ENCODE data around the gene C1orf35.
"Not testable (repeated sequence)": the region's sequence is repeated elsewhere in the genome, so short reads cannot be mapped to it uniquely, and the experiment has no call there.

Gene C1orf35

DNA sequence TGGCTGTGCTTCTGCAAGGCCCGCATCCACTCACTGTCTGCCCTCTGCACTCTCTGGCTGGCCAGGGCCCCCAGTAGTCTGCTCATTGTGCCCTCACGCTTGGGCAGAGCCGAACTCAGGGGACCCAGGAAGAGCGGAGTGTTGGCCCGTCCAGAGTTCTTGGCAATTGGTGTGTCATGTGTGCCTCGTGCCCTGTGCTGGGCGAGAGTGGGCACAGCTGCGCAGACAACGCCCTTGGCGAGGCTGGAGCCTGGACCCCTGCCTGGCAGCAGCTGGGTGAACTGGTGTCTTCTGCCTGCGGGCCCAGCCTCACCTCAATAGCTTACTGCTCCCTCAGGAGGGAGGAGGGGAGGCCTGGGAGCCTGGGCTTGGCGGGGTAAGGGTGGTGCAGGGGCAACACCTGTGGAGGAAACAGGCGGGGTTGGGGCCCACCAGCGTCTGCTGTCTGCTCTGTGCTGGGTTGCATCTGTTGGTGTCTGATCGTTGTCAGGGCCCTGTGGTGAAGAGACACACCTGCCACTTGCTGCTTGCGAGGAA, 39.1 kb upstream of the C1orf35 start:
- no peak for DNase-seq

DNA sequence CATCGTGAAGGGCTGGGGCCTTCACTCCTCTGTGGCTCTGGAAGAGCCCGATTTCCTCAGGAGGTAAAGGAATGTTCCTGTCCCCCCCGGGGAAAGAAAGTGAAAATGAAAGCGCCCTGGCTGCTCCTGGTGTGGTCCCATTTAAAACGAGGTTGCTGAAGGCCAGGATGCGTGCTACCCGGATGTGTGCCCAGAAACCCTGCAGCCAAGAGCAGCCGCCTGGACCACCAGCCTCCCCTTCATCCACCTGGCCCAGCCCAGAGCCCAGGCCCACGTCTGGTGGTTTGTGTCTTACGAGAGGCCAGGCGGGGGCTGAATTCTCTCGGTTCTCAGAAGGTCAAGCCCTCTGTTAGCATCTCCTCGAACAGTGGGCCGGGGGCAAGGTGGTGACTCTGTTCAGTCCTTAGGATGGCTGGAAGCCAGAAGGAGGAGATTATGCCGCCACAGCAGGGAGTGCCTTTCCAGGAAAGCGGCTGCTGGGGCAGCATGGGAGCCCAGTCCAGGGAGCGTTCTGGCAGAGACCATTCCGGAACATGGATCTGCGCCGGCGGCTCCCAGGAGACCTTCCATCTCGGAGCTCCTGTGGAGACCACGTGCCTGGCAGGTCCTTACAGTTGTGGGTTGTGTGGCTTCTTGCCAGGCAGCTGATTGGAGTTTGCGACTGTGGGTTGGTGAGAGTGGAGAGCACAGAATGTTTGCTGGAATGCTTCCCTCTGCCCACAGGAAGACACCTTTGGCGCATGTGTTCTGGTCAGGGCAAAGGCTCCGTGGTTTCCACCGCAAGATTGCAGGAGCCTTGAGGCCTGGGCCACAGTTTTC, 38.3 kb upstream of the C1orf35 start:
- DNase-seq = no peak

DNA sequence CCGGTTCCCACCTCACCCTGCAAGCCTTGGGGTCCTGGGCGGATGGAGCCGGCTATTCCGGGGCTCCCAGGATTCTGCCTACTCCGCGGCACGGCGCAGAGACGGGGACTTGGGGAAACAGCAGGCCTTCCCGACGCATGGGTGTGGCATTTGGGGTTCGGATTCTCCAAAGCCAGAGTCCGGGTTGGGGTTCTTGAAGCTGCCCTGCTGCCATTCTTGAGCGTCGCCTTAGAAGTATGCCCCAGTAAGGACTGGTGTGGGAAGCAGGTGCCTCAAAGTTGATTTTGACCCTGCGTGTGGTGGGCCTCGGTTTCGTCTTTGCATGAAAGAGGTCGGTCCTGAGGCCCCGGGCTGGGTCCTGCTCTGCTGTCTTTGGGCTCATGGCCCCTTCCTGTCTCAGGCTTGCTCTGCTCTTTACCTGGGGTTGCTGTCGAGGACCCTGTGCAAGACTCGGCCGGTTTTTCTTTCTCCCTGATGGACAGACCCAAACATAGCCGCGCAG, 37.6 kb upstream of the C1orf35 start:
- DNase-seq = no peak

DNA sequence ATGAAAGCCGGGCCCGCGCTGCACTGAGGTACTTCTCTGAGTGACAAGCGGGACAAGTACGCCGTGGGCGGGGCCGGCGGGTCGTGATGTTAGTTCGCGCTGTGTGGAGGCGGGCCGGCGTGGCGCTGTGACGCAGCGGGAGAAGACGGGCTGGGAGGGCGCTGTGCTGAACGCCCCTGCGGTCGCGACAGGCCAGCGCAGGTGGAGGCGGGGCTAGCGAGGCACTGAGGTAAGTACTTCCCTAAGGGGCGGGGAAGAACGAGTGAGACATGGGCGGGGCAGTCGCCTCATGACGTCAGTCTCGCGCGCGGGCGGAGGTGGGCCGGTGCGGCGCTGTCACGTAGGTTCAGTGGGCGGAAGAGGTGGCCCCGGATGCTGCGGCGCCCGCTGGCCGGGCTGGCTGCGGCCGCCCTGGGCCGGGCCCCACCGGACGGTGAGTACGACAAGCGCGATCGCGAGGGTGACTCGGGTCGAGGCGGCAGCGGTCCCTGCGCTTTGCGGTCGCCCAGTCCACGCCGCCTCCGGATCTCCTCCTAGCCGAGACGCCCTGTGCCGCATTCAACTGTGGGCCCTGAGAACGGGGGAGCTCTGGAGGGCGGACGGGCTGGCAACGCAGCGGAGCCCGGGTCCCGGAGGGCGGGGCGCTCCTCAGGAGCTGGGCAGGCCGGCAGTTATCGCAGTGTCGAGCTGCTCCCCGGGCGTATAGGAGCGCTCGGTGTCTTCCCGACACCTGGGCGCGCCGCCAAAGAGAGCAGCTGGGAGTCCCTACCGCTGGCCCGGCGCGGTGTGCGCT, 37.0 kb upstream of the C1orf35 start, which contains the start of gene GUK1:
TSS of gene GUK1 (plus strand) at position 349 of the 793 bp plus-strand sequence. CDS start at position 373, 24 bp downstream.
- DNase-seq = peak; percentile 100

DNA sequence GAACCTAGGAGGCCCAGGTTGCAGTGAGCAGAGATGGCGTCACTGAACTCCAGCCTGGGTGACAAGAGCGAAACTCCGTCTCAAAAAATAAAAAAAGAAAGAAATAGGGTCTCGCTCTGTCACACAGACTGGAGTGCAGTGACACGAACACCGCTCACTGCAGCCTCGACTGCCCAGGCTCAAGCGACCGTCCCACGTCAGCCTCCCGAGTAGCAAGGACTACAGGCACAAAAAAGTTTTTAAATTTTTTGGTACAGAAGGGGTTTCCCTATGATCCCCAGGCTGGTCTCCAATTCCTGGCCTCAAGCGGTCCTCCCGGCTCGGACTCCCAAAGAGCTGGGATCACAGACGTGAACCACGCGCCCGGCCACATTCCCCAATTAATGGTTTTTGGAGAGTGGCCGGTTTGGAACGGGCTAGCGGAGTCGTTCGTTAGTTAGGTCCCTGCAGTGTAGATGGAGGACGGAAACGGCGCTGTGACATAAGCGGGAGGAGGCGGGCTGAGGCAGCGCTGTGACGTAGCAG, 36.3 kb upstream of the C1orf35 start:
- no peak for DNase-seq

DNA sequence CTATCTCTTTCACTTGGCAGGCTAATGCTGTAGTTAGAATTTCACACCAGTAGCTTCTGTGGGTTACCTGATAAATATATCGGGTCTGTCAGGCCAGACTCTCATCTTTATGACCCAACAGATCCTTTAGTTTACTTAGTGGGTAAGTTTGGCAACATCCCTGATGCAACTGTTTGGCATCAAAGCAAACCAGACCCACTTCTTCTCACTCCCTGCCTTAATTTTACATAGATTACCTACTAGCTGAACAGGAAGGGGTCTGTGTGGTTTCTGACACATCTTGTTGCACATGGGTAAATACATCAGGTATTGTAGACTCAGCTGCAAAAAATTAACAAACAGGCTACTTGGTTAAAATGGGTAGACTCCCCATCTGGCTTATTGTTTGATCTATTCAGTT, 33.8 kb upstream of the C1orf35 start:
- no peak for DNase-seq

DNA sequence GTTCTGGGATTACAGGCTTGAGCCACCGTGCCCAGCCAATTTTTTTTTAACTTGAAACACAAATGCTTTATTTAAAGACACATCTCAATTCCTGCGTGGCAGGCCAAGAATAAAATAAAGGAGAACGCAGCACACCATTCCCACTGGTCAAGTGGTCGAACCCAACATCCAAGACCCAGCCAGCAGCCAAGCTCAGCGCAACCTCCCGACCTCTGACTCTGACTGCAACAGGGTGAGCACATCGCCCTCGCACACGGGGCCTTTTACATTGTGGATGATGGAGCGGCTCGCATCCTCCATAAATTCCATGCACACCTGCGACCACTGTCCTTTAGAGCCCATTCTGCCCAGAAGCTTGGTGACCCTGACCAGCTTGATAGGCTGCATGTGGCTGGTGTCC, 31.5 kb upstream of the C1orf35 start:
- no peak for DNase-seq

DNA sequence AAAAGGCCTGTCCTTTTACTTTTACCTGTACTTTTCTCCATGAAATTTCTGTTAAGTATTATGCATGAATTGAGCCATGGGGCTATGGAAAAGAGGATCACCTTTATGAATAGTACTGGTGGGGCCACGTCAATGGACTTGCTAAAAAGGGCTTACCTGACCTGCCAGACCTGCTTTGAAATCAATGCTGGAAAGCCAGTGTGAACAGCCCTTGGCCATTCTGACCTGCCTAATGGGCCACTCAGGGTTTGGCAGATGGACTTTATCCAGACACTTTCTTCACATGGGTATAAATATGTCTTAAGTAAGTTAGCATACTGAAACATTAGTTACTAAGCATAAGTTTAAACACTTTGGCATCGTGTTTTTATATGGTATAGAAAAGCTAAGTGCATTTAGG, 28.6 kb upstream of the C1orf35 start:
- DNase-seq = no peak

DNA sequence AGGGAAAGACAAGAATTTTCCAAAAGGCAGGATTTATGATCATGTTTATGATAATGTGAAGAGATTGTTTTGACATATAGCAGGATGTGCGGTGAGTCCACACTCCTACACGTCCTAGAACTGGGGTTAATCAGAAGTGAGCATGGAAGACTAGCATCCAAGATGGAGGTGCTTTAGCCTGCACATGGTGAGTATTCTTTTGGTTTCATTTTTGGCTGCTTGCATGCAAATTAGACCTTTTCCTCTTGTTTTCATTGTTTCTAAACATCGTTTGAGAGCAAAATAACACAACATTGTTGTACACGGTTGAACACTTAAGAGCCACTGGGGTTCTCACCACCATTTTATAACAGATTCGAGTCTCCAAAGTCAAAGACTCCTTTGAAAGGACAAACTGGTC, 22.1 kb upstream of the C1orf35 start:
- no peak for DNase-seq

DNA sequence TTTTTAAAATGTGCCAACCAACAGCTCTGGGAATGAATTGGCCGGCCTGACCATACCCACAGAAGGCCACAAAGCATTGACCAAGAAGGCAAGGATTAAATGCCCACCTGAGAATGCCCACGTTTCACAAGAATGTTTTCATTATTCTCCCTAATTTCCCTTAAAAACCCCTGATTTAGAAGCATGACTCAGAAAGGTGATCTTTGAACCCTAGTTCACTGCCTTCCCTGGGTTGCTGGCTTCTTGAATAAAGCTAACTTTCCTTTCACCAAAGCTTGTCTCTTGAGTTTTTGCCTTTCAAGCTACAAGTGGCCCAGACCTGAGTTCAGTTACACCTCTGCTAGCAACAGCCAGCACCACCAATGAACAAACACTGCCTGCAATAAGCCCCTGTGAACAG, 20.4 kb upstream of the C1orf35 start:
- no peak for DNase-seq

DNA sequence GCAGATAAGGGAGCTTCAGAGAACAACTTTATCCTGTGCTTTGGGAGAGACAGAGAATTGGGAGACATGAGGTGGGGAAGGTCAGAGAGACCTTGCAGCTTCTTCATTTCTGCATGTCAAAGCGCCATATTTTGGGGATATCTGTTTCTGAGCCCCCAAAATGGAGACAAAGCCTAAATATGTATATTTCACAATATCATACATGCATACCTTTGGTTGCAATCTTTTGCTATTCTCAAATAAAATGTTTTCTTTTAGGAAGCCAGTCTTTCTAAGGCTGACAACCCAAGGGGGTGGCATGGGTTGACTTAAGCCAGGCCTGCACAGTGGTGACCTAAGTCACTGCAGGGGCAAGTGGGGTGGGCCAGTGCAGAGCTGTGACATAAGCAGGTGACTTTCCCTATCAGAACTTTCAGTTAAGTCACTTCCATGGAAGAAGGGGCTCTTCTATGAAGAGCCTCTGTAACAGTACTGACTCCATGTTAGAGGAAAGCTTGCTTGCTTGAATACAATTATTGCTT, 19.9 kb upstream of the C1orf35 start:
- DNase-seq = no peak

DNA sequence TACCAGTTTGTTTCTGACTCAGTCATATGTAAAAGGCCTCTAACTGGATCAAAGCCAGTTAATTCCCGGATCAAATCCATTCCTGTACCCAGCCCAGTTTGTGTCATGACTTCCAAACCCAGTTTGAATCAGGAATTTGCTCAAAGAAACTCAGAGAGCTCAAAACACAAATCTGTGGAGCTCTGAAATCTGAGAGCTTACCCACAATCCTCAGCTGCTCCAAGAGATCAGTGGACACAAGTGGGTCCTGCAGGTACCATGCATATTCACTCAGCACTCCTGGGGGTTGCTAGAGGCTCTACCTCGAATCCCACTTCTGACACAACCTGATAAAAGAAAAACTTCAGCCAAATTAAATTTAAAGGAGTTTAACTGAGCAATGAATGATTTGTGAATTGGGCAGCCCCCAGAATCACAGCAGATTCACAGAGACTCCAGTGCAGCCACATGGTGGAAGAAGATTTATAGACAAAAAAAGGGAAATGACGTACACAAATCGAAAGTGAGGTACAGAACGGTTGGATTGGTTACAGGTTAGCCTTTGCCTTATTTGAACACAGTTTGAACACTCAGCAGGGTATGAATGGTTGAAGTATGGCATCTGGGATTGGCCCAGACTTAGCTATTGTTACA, 17.8 kb upstream of the C1orf35 start:
- no peak for DNase-seq

DNA sequence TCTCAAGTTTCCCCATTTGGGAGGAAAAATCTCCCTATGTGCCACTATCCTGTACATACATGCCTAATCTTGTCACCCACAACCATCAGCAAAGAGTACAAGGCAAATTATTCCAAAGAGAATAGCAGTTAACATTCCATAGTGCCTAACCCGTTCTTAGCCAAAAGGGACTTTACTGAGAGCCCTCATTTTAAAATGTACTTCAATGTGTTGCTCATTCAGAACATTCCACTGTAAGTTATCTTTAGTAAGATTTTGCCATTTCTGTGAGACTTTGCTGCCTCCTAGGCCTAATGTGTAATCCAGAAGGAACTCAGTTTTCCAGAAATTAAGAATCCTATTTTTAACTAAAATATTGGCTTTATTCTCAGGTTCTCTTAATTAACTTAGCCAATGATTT, 17.2 kb upstream of the C1orf35 start:
- no peak for DNase-seq

DNA sequence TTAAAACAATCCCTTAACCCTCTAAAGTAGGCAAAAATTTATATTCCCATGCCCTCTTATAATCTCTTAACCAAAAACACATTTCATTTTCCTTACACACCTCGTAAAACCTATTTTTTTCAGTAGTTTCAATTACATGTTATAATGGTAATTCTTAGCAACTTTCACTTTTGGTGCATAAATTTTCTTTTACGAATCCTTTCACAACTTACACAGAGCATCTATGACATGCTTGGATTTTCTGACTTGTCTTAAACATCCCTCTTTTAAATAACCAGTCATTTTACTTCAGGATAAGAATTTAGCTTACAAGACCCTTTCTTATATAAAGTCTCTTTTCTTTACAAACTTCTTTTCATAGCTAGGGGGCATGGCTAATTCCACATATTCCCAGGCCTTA, 14.9 kb upstream of the C1orf35 start:
- DNase-seq = no peak

DNA sequence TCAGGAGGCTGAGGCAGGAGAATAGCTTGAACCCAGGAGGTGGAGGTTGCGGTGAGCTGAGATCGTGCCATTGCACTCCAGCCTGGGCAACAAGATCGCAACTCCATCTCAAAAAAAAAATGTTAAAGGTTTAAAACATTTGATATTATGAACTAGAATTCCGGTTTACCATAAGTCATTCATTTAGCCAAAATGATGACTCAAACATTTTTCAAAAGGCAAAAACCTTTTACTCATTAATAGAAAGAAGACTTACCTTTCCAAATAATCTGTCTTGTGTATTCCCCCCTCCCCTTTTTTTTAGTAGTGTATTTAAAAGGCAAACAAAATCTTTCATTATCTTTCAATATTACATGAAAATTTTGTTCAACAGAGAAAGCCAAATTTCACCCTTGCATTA, 14.2 kb upstream of the C1orf35 start:
- DNase-seq = no peak

DNA sequence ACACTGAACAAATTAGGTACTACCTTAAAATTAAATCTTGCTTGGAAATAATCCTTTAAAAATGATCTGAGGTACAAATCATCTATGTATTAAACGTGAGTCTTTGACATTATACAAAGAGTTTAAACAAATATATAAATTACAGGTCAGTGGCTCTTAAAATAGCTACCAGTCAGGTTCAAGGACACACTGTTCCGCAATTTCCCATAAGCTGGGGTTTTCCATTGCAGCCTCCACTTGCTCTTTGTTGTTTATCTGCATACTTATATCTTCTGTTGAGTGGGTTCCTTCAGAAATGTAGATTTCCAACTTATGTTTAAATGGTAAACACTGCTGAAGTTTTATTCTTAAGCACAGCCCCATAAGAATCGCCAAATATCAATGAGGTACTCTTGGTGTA, 11.7 kb upstream of the C1orf35 start:
- no peak for DNase-seq

DNA sequence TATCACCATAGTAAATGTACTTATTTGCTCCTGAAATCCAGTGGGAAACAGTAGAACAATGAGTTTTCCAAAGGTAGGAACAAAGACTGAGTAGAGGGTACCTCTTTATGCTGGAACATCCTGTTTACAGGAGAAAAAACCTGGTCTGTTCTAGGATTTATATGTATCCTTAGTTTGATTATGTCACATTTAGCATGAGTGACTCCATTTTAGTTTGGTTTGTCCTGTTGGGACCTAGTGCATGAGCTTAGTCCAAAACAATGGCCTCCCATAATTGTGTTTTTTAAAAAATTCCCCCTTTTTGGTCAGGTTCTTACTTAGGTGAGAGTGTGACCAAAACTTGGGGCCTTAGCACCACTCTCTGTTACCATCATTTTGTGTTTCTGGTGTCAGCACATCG, 9.5 kb upstream of the C1orf35 start:
- no peak for DNase-seq

DNA sequence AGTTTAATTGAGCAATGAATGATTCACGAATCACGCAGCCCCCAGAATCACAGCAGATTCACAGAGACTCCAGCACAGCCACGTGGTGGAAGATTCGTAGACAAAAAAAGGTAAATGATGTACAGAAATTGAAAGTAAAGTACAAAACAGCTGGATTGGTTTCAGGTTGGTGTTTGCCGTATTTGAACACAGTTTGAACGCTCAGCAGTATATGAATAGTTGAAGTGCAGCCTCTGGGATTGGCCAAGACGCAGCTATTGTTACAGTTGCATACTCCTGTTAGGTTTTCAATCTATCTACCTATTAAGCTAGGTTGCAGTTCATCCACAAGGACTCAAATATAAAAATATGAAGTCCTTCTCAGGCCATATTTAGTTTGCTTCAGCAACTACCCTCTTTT, 9.0 kb upstream of the C1orf35 start:
- DNase-seq = no peak

DNA sequence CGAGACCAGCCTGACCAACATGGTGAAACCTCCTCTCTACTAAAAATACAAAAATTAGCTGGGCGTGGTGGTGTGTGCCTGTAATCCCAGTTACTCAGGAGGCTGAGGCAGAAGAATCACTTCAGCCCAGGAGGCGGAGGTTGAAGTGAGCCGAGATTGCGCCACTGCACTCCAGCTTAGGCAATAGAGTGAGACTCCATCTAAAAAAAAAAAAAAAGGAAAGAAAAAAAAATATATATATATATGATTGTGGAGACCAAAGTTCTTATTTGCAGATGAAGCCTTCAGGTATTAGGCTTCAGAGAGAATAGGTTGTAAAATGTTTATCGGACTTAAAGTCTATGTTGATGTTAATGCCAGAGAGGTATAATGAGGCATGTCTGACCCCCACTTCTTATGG, 8.2 kb upstream of the C1orf35 start:
- not testable (repeated sequence) for DNase-seq

DNA sequence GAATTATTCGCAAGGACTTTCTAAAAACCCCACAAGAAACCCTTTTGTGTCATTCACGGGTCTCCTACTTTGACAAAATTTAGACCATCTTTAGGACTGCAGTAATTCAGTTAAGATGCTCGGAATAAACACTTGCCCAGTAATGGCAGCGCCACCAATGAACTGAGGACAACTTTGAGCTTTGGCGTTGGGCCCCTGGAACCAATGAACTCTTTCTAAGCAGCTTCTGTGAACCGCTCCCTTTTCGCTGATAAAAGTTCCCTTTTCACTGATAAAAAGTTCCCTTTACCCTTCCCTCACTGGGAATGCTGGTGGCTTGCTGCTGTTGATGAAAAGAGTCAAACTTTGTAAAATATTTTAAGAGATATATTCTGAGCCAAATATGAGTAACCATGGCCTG, 7.4 kb upstream of the C1orf35 start:
- no peak for DNase-seq

DNA sequence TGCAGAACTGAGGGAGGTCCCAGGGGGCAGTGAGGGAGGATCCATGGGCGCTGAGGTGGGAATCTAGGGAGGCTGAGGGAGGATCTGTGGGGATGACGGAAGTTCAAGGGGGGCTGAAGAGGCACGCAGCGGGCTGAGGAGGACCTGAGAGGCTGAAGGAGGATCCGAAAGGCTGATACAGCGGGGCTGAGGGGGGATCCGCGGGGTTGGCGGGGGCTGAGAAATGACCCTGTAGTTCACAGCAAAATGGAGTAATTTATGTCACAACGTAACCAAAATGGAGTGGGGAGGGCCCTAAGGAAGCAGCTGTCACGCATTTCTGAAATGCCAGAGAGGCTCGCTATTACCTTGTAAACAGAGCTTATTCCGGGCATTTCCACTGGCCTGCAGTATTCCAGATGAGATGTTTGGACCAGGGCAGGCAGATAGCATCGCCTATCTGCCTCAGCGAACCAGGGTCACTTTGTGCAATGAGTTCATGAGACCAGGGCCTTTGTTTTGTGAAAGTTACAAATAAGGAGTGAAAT, 6.9 kb upstream of the C1orf35 start:
- DNase-seq = no peak

Measured in activated CD4-positive, alpha-beta T cell treated with anti-CD3 and anti-CD28 coated beads, Interleukin-2, amount 50 U/mL, for 1 hour (primary cell).